HG03095 (cell line): ENCODE data around the gene EIF6.

Experiments used
- ATAC-seq: cut with Tn5 transposase; IDR thresholded peaks from one replicate; pipeline ENCODE4 v1.9.1; 2021; ENCODE audit warnings: moderate library complexity; ENCODE audit not compliant: unreplicated experiment

The EIF6 gene

DNA sequence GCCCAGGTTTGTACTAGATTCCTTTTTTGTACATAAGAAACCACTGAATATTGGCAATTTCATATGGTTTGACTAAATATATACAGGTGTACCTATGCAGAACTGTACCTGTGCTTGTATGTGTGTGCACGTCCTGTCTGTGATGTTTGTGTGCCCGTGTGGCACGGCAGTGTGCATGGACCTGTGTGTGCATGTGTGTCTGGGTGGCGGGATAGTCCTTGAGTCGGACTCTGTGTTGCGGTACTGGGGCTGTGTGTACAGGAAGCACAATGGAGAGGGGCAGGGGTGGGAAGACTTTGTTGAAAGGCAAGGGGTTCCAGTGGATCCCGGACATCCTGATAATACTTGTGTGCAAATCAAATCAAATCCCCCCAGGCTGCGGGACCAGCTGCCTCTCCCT is 11.1 kb upstream of the EIF6 start:
- no peak for ATAC-seq

DNA sequence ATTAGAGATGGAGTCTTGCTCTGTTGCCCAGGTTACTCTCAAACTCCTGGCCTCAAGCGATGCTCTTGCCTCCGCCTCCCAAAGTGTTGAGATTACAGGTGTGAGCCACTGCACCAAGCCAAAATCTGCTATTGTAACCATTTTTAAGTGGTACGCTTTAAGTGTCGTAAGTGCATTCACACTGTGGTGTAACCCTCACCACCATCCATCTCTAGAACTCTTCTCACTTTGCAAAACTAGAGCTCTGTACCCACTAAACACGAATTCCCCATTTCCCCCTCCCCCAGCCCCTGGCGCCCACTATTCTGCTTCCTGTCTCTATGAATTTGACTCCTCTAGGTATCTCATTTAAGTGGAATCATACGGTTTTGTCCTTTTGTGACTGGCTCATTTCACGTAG is 10.5 kb upstream of the EIF6 start:
- ATAC-seq = no peak

- ATAC-seq = no peak
Observed at GRCh38 chr20:35294293-35294685, 9.7 kb upstream of the EIF6 start.

DNA sequence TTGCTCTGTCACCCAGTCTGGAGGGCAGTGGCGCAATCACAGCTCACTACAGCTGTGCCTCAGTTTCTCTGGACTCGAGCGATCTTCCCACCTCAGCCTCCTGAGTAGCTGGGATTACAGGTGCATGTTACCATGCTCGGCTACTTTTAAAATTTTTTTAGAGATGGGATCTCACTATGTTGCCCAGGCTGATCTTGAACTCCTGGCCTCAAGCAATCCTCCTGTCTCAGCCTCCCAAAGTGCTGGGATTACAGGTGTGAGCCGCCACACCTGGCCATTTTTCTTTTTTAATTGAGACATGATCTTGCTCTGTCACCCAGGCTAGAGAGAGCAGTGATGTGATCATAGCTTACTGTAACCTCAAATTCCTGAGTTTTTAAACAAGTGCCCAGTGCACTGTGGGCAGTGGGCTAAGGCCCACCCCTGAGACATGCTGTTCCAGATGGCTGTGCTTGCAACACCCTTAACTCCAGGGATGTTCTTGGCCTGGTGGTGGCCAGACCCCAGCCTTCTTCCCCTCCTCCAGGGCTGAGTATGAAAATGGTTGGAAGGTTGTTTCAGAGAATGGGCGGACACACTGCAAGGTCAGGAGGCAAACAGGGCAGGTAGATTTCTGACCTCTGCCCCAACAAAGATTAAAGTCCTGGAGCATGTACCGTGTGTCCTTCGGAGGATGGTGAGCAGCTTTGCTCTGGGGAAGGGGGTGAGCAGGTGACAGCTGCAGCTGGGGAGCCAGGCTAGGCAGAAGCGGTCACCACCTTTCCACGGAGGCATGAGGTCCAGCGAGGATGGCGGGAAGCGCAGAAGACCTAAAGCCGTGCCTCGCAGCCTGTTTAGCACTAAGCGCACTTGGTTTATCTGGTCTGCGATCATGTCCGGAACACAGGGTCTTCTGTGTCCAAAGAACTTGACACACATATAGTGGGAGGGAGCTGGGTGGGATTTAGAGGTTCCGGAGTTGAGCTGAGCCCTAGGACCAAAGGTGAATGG is 9.0 kb upstream of the EIF6 start:
- no peak for ATAC-seq

- ATAC-seq = no peak
Observed at GRCh38 chr20:35292504-35293285, 8.1 kb upstream of the EIF6 start.

- no peak for ATAC-seq
Observed at GRCh38 chr20:35291654-35292503, 7.3 kb upstream of the EIF6 start, which contains the start of gene FAM83C. Gene FAM83C, minus strand, starts transcription at chr20:35292425. Its CDS starts 121 bp downstream, at chr20:35292304.

DNA sequence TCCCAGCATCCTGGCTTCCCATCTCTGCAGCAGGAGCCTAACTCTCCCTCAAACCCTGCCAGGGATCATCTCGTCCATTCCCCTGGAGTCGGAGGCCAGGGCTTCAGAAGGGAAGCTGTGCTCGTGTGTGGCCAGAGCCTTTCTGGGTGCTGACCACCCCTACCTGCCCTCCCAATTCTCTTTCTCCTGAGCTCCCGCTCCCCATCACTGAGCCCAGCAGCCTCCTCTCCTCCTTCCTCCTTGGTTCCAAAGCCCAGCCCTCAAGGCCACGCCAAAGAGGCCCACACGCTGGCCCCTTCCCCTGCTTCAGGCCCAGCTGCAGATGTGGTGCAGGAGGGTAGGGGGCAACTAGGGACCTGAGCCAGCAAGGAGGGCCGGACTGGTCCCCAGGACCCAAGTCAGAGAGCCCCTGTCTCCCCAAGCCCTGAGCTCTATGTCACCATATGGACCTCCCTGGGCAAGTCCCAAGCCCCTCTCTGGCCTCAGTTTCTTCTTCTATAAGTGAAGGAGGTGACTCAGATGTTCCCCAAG is 6.4 kb upstream of the EIF6 start:
- ATAC-seq = no peak

DNA sequence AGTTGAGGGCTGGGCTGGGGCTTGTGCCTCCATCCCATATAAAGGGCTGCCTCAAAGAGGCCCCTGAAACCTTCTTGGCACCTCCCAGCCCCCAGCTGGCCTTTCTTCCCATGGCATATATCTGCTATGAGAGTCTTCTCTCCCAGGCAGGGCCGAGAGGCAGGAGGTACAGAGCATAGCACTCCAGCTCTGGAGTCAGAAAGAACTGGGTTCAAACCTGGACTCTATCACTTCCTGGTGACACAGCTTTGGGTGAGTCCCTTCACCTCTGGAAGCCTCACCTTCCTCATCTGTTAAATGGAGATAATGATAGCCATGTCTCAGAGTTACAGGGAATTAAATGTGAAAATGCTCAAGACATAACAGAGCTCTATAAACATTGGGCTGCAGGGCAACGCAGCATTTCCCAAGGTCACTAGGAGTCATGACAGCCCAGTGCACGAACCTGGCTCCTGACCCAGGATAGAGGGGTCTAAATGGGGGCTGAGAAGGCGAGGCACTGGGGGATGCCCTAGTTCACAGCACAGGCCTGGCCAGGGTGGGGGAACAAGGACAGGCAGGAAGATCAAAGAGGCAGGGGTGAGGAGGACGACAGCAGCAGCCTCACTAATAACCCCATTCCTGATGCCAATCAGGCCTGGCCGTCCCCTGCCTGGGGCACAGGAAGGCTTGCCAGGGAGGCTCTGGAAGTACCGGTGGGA is 5.8 kb upstream of the EIF6 start:
- no peak for ATAC-seq

DNA sequence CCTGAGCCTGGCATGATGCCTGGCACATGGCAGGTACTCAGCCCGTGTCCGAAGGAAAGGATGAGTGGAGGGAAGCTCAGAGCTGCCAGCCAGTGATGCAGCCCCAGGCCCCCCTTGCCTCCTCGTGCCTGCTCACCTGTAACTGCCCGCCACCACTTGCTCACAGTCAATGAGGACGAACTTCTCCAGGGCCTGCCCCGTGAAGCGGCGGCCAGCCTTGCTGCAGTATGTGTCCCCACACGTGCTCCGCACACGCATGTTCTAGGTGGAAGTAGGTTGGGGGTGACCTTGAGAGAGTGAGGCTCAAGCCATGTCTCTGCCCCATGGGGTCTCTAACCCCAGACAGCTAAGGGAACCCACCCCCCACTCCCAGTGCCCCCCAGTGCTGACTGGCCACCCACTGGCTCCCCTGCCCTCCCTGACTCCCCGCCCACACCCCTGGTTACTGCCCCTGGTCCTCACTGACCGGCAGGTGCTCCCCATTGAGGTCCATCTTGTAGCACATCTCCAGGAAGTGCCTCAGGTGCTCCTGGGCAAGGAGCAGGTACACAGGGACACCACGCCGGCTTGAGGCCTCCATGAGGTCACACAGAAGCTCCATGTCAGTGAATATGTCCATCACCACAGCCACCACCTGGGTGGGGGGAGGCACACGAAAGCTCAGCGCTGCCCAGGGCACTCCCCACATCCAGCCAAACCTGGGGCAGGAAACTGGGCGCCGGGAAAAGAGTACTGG is 3.9 kb upstream of the EIF6 start:
- ATAC-seq = no peak

DNA sequence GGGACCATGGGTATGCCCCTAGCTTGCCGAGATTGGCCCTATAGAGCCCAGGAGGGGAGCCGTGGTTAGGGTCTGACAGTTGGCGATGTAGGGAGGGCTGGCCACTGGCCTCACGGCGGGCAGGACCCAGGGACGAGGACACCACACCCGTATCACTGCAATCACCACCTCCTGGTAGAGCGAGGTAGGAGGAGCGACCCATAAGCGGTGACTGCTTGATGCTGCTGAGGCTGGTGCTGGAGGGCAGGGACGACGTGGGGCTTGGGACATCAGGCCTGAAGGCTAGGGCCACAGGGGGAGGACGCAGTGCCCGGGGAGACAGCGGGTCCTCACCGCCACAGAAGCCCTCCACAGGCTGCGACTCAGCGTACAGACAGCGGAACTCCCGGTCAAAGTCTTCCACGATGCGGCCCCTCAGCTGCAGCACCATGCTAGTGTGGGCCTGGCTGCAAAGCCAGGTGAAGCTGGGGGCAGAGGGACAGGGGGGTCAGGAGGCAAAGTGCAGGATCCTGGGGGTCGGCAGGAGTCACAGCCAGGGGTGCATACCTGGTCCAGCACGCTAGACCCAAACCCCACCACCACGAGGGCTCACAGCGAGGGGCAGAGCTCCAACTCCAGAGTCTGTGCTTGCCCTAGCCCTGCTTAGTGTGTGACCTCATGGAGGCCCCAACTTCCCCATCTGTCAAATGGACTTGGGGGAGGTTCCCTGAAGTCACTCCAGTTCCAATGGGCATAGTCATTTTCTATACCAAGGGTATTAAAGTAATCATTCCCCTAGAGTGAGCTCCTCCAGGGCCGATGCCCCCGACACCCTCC is 3.1 kb upstream of the EIF6 start:
- ATAC-seq = no peak

DNA sequence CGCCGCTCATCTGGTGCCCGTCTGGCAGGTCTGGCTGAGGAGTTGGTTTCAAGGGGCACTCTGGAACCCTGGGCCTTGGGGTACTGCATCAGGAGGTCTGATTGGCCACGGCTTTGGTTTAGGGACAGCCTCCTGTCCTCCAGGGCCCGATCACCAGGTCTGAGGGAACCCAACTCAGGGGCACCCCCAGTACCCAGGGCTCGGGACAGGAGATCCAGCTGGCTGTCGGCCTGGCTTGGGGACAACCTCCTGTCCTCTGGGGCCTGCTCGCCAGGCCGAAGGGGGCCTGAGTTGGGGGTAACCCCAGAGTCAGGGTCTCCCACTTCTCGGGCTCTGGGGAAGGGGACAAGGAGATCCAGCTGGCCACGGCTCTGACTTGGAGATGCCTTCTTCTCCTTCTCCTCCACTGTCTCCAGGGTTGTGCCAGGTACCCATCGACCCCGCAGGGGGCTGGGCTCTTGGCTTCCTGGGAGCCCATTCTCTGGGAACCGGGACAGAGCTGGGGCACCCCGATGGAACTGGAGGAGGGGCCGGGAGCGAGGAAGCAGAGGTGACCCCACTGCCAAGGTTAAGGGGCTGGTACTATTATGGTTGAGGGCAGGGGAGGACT is 2.4 kb upstream of the EIF6 start:
- ATAC-seq = no peak

GRCh38 chr20:35286077-35286898 is 1.7 kb upstream of the EIF6 start:
- no peak for ATAC-seq

- no peak for ATAC-seq
Observed at GRCh38 chr20:35285806-35286076, 1.2 kb upstream of the EIF6 start.

DNA sequence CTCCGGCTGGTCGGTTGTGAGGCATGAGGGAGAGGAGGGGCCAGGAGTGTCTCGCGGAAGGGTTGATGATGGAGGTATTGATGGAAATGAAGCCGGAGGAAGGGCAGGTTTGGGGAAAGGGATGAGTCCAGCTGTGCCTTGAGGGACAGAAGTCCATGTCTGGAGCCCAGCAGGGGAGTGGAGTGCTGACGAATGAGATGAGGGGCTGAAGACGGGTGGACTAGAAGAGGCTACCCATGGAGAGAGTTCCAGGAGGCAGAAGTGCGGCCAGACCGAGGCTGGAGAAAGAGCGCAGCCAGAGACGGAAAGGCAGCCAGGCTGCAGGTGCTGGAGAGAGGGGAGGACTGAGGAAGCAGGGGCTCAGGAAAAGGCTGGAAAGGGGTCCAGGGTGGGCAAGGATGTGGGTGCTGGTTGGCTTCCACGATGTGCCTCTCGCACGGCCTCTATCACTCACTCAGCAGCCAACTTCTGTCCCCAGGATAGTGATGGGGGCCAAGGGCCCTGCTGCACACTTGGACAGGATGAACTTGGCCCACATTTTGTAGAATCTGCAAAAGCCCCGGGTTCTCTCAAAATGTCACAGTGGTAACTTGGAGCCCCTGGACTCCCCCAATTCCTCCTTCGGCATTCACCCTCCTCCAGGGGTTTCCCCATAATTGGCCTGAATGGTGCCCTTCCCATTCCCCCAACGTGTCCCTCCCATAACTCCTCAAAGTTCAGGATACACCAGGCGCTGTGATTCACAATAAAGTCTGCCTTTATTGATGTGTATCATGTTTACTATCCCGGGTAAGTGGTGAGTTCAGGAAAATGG is 627 bp upstream of the EIF6 start:
- ATAC-seq = no peak

DNA sequence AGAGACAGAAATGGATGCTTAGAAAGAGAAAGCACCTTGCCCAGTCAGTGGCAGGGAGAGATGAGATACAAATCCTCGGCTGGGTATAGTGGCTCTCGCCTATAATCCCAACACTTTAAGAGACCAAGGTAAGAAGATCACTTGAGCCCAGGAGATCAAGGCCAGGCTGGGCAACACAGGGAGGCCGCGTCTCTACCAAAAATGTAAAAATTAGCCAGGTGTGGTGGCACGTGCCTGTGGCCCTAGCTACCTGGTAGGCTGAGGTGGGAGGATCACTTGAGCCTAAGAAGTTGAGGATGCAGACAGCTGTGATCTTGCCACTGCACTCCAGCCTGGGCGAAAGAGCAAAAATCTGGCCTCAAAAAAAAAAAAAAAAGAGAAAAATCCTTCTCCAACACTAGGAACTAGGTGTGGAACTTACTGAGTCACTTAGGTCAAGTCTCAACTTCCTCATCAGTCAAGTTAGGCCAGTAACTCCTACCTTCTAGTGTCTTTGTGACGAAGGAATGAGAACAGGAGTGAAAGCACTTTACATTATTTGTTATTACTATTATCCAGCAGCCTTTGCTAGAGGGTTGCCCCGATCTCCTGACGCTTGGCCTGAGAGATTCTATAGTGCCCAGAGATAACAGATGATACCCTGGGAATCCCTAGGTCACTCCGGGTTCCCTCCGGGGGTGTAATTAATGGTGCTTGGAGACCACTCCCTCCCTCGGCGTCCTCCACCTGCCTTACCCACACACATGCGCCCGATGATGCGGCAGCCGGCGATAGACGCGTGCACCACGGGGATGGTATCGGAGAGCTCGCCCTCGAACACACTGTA is 918 bp downstream of the EIF6 start:
- ATAC-seq = no peak
